Inferior parietal cortex (tissue), 1 donor: ENCODE data around the gene SLC17A9.

Experiments
- DNase-seq: peaks from one replicate; pipeline ENCODE4 v3.0.0-alpha.2; 2016; ENCODE audit errors: extremely low spot score

SLC17A9 gene

GRCh38 chr20:63017076-63017825 is 64.7 kb downstream of the SLC17A9 start:
- DNase-seq = no peak

- no peak for DNase-seq
Observed at GRCh38 chr20:63017826-63018411, 65.4 kb downstream of the SLC17A9 start.
